Measurements from ENCODE around the gene JAG2.

Gene JAG2

GRCh38 chr14:105200074-105200473, 31.5 kb upstream of the JAG2 start:
- no peaks in the 10 kb centered on the region for H3K79me2 ChIP-seq (ENCODE audit: insufficient read depth, low read length)
- no peaks in the 10 kb centered on the region for H3K9me3 ChIP-seq (ENCODE audit: low read length)
- peaks cover 8% of the 10 kb centered on the region; the same call in 1 of the 2 replicates for H3K27me3 ChIP-seq (ENCODE audit: insufficient read depth, low read length)
- H3K4me1 ChIP-seq (ENCODE audit: insufficient read depth, low read length, severe bottlenecking): no peaks in the 10 kb centered on the region
- H3K9ac ChIP-seq (ENCODE audit: low read length): no peak overlapping the region
- no peaks in the 10 kb centered on the region for H4K20me1 ChIP-seq (ENCODE audit: insufficient read depth, low read length)
- H3K9me2 ChIP-seq (ENCODE audit: low read depth, low read length): no peaks in the 10 kb centered on the region
- no peak overlapping the region for H3K4me3 ChIP-seq (ENCODE audit: low read depth, low read length, poor library complexity, severe bottlenecking)
- H3K36me3 ChIP-seq (ENCODE audit: insufficient read depth, low read length): no peaks in the 10 kb centered on the region
- TF ChIP-seq EZH2 (IDR thresholded peaks at IDR 0.05; ENCODE audit: borderline replicate concordance, low read length) (no peak), CTCF (IDR thresholded peaks at IDR 0.05; ENCODE audit: low read length) (peak; percentile 56)
- H3F3A ChIP-seq (ENCODE audit: insufficient read depth, low read length): no peaks in the 10 kb centered on the region
- no peak overlapping the region for H3K4me2 ChIP-seq (ENCODE audit: low read length)
- no peak overlapping the region for H3K27ac ChIP-seq (ENCODE audit: low read depth, low read length, poor library complexity, severe bottlenecking)
- H2AFZ ChIP-seq (ENCODE audit: low read length): no peak overlapping the region

DNA sequence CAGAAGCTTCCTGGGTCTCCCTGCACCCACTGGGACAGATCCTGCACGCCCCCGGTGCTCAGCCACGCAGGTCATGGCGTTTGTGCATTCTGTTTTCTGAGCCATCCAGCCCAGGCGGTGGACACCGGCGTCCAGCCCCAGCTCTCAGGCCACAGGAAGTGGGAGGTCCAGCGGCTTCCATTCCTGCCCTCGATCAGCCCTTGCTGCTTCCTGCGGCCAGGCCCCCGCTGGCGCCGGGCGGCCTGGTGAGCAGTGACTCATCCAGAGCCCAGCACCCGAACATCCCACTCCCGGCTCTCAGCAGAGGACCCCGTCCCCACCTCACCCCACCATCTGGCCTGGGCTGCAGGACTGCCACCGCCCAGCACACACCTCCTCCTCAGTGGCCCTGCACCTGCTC, 30.5 kb upstream of the JAG2 start:
- Histone ChIP-seq H3K9me3 (ENCODE audit: low read length) (no peaks in the 10 kb centered on the region), H3K36me3 (ENCODE audit: insufficient read depth, low read length) (no peaks in the 10 kb centered on the region), H3K4me2 (ENCODE audit: low read length) (no peak overlapping the region), H3F3A (ENCODE audit: insufficient read depth, low read length) (no peaks in the 10 kb centered on the region), H3K4me1 (ENCODE audit: insufficient read depth, low read length, severe bottlenecking) (no peaks in the 10 kb centered on the region), H4K20me1 (ENCODE audit: insufficient read depth, low read length) (no peaks in the 10 kb centered on the region), H3K79me2 (ENCODE audit: insufficient read depth, low read length) (no peaks in the 10 kb centered on the region), H3K9me2 (ENCODE audit: low read depth, low read length) (no peaks in the 10 kb centered on the region), H3K27me3 (ENCODE audit: insufficient read depth, low read length) (peaks cover 8% of the 10 kb centered on the region; the same call in 1 of the 2 replicates), H3K4me3 (ENCODE audit: low read depth, low read length, poor library complexity, severe bottlenecking) (no peak overlapping the region), H3K27ac (ENCODE audit: low read depth, low read length, poor library complexity, severe bottlenecking) (no peak overlapping the region), H3K9ac (ENCODE audit: low read length) (no peak overlapping the region), H2AFZ (ENCODE audit: low read length) (no peak overlapping the region)
- TF ChIP-seq EZH2 (IDR thresholded peaks at IDR 0.05; ENCODE audit: borderline replicate concordance, low read length) (no peak), CTCF (IDR thresholded peaks at IDR 0.05; ENCODE audit: low read length) (no peak)

- H3K79me2 ChIP-seq (ENCODE audit: insufficient read depth, low read length): no peaks in the 10 kb centered on the region
- no peak for TF ChIP-seq EZH2 (IDR thresholded peaks at IDR 0.05; ENCODE audit: borderline replicate concordance, low read length)
- no peak for TF ChIP-seq CTCF (IDR thresholded peaks at IDR 0.05; ENCODE audit: low read length)
- H3F3A ChIP-seq (ENCODE audit: insufficient read depth, low read length): no peaks in the 10 kb centered on the region
- H3K27ac ChIP-seq (ENCODE audit: low read depth, low read length, poor library complexity, severe bottlenecking): no peak overlapping the region
- H3K27me3 ChIP-seq (ENCODE audit: insufficient read depth, low read length): peaks cover 8% of the 10 kb centered on the region; the same call in 1 of the 2 replicates
- no peak overlapping the region for H3K4me3 ChIP-seq (ENCODE audit: low read depth, low read length, poor library complexity, severe bottlenecking)
- no peaks in the 10 kb centered on the region for H3K9me2 ChIP-seq (ENCODE audit: low read depth, low read length)
- no peak overlapping the region for H2AFZ ChIP-seq (ENCODE audit: low read length)
- H4K20me1 ChIP-seq (ENCODE audit: insufficient read depth, low read length): no peaks in the 10 kb centered on the region
- no peak overlapping the region for H3K9ac ChIP-seq (ENCODE audit: low read length)
- no peak overlapping the region for H3K4me2 ChIP-seq (ENCODE audit: low read length)
- no peaks in the 10 kb centered on the region for H3K36me3 ChIP-seq (ENCODE audit: insufficient read depth, low read length)
- H3K9me3 ChIP-seq (ENCODE audit: low read length): no peaks in the 10 kb centered on the region
- H3K4me1 ChIP-seq (ENCODE audit: insufficient read depth, low read length, severe bottlenecking): no peaks in the 10 kb centered on the region
These were observed 30.0 kb upstream of the JAG2 start for GRCh38 chr14:105198588-105198987.
